Trophoblast cell (in vitro differentiated cells and primary cell): ENCODE measurements around the gene FSCB.

ENCODE experiments used
- DNase-seq, 2 donors: peaks; one replicate each; pipeline ENCODE4 v3.0.0-alpha.2; 2016
- H2AFZ ChIP-seq: 2 replicates; pipeline ENCODE4 v1.6.1; 2013; ENCODE audit warnings: low read length, moderate library complexity, mild to moderate bottlenecking; ENCODE audit not compliant: insufficient read depth, poor library complexity
- H2AK5ac ChIP-seq: 2 replicates; pipeline ENCODE4 v1.6.1; 2013; ENCODE audit warnings: mild to moderate bottlenecking, low read length
- H2BK120ac ChIP-seq: 2 replicates; pipeline ENCODE4 v1.6.1; 2013; ENCODE audit warnings: low read length, mild to moderate bottlenecking, moderate library complexity; ENCODE audit not compliant: insufficient read depth, poor library complexity
- H2BK12ac ChIP-seq: 2 replicates; pipeline ENCODE4 v1.6.1; 2013; ENCODE audit warnings: mild to moderate bottlenecking, low read length, moderate library complexity
- H2BK5ac ChIP-seq: 2 replicates; pipeline ENCODE4 v1.6.1; 2013; ENCODE audit warnings: low read length, low read depth, moderate library complexity, mild to moderate bottlenecking; ENCODE audit not compliant: poor library complexity
- H3K14ac ChIP-seq: 2 replicates; pipeline ENCODE4 v1.6.1; 2013; ENCODE audit warnings: mild to moderate bottlenecking, low read length
- H3K18ac ChIP-seq: 2 replicates; pipeline ENCODE4 v1.6.1; 2013; ENCODE audit warnings: mild to moderate bottlenecking, low read length
- H3K23ac ChIP-seq: 2 replicates; pipeline ENCODE4 v1.6.1; 2013; ENCODE audit warnings: low read length
- H3K27ac ChIP-seq: 2 replicates; pipeline ENCODE4 v1.5.1; 2013; ENCODE audit warnings: low read depth, mild to moderate bottlenecking, inconsistent platforms, low read length, moderate library complexity
- H3K27me3 ChIP-seq: 2 replicates; pipeline ENCODE4 v1.6.1; 2013; ENCODE audit warnings: inconsistent platforms, mild to moderate bottlenecking, low read length, moderate library complexity; ENCODE audit not compliant: insufficient read depth
- H3K36me3 ChIP-seq, 2 experiments: 1 replicate in 1 of 2; 2 replicates in 1 of 2; pipeline ENCODE4 v1.6.1; 2013; ENCODE audit warnings: low read length in 2 of 2, mild to moderate bottlenecking in 2 of 2, moderate library complexity in 1 of 2; ENCODE audit not compliant: insufficient read depth in 2 of 2, control insufficient read depth in 1 of 2
- H3K4ac ChIP-seq: 2 replicates; pipeline ENCODE4 v1.6.1; 2013; ENCODE audit warnings: low read depth, mild to moderate bottlenecking, low read length, moderate library complexity
- H3K4me1 ChIP-seq, 2 experiments: 1 replicate in 1 of 2; 2 replicates in 1 of 2; pipeline ENCODE4 v1.6.1; 2013; ENCODE audit warnings: low read length in 2 of 2, mild to moderate bottlenecking in 2 of 2, moderate library complexity in 1 of 2; ENCODE audit not compliant: insufficient read depth in 2 of 2, control insufficient read depth in 1 of 2
- H3K4me2 ChIP-seq: 2 replicates; pipeline ENCODE4 v1.6.1; 2013; ENCODE audit warnings: inconsistent platforms, mild to moderate bottlenecking, low read length, moderate library complexity
- H3K4me3 ChIP-seq: 2 replicates; pipeline ENCODE4 v1.5.1; 2013; ENCODE audit warnings: mild to moderate bottlenecking, low read depth, low read length, inconsistent platforms
- H3K79me1 ChIP-seq: one replicate; pipeline ENCODE4 v1.6.1; 2013; ENCODE audit warnings: low read length
- H3K79me2 ChIP-seq: 2 replicates; pipeline ENCODE4 v1.6.1; 2013; ENCODE audit warnings: low read length, mild to moderate bottlenecking; ENCODE audit not compliant: control insufficient read depth, insufficient read depth, poor library complexity
- H3K9ac ChIP-seq: 2 replicates; pipeline ENCODE4 v1.6.1; 2013; ENCODE audit warnings: mild to moderate bottlenecking, low read length
- H3K9me3 ChIP-seq: 2 replicates; pipeline ENCODE4 v1.6.1; 2013; ENCODE audit warnings: low read depth, mild to moderate bottlenecking, control low read depth, inconsistent platforms, low read length; ENCODE audit not compliant: insufficient read depth
- H4K12ac ChIP-seq: 2 replicates; pipeline ENCODE4 v1.6.1; 2013; ENCODE audit warnings: low read depth, mild to moderate bottlenecking, low read length, moderate library complexity
- H4K8ac ChIP-seq: 2 replicates; pipeline ENCODE4 v1.6.1; 2013; ENCODE audit warnings: low read depth, mild to moderate bottlenecking, low read length, moderate library complexity
- H4K91ac ChIP-seq: one replicate; pipeline ENCODE4 v1.6.1; 2013; ENCODE audit warnings: low read depth, mild to moderate bottlenecking, low read length, moderate library complexity
- WGBS: extraction: QIAGEN DNeasy Blood & Tissue Kit; methylation state at CpG from one replicate; pipeline ENCODE4 v1.1.7; 2013; ENCODE audit warnings: missing lambda C conversion rate; ENCODE audit not compliant: insufficient read length, insufficient coverage; ENCODE audit errors: extremely low coverage; 5-methylcytosine and 5-hydroxymethylcytosine counted together

Gene FSCB

GRCh38 chr14:44497148-44497547 lies 9.9 kb downstream of the FSCB start:
- Histone ChIP-seq H3K4me3 (no peak overlapping the region), H2BK12ac (no peak overlapping the region), H3K4ac (no peak overlapping the region), H3K18ac (no peak overlapping the region), H3K27me3 (no peaks in the 10 kb centered on the region), H2BK120ac (no peak overlapping the region), H3K14ac (no peak overlapping the region), H2AK5ac (no peak overlapping the region), H3K79me1 (no peaks in the 10 kb centered on the region), H3K27ac (no peak overlapping the region), H2BK5ac (no peak overlapping the region), H2AFZ (no peak overlapping the region), H3K9ac (no peak overlapping the region), H3K9me3 (no peaks in the 10 kb centered on the region), H3K23ac (no peak overlapping the region), H3K4me1 (no peaks in the 10 kb centered on the region), H4K12ac (no peak overlapping the region), H3K36me3 (no peaks in the 10 kb centered on the region), H4K8ac (no peak overlapping the region), H3K4me2 (no peak overlapping the region), H3K79me2 (no peaks in the 10 kb centered on the region), H4K91ac (no peak overlapping the region)
- DNase-seq, result no peak
- no CpG with 5 or more reads among the region's 1 CpG for WGBS

GRCh38 chr14:44494137-44494536 lies 12.9 kb downstream of the FSCB start:
- Histone ChIP-seq H3K4me3 (no peak overlapping the region), H3K27ac (no peak overlapping the region), H2BK5ac (no peak overlapping the region), H3K4ac (no peak overlapping the region), H3K27me3 (no peaks in the 10 kb centered on the region), H3K36me3 (no peaks in the 10 kb centered on the region), H3K4me2 (no peak overlapping the region), H3K4me1 (no peaks in the 10 kb centered on the region), H3K14ac (no peak overlapping the region), H3K9me3 (no peaks in the 10 kb centered on the region), H3K23ac (no peak overlapping the region), H4K8ac (no peak overlapping the region), H2AK5ac (no peak overlapping the region), H3K79me1 (no peaks in the 10 kb centered on the region), H3K9ac (no peak overlapping the region), H4K12ac (no peak overlapping the region), H2BK120ac (no peak overlapping the region), H2BK12ac (no peak overlapping the region), H4K91ac (no peak overlapping the region), H3K79me2 (no peaks in the 10 kb centered on the region), H3K18ac (no peak overlapping the region), H2AFZ (no peak overlapping the region)
- DNase-seq, result no peak

DNA sequence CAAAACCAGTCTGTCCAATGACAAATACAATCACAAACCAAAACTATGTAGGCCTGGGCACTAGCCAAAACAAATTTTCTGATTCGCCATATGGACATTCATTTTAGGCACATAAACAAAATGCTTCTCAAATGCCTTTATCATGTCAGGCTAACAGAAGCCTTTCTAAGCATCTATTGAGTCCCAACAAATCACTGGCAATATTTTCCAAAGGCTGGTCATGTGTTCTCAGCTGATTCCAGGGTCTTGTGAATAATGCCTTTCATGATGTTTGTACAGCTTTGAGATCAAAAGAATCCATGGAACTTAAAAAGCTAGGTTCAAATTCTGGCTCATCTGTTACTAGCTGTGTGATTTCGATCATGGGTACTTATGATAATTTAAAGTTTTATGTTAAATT lies 16.1 kb downstream of the FSCB start:
- no CpG with 5 or more reads among the region's 2 CpGs for WGBS
- H3K9me3 ChIP-seq, result no peaks in the 10 kb centered on the region
- H2BK120ac ChIP-seq, result no peak overlapping the region
- H4K12ac ChIP-seq, result no peak overlapping the region
- H4K91ac ChIP-seq, result no peak overlapping the region
- no peak overlapping the region for H3K4me2 ChIP-seq
- no peak overlapping the region for H2BK12ac ChIP-seq
- H3K79me2 ChIP-seq, result no peaks in the 10 kb centered on the region
- no peak overlapping the region for H3K14ac ChIP-seq
- no peak overlapping the region for H3K4me3 ChIP-seq
- H3K36me3 ChIP-seq, result no peaks in the 10 kb centered on the region
- no peak overlapping the region for H3K18ac ChIP-seq
- H2AK5ac ChIP-seq, result no peak overlapping the region
- DNase-seq, result no peak
- no peak overlapping the region for H3K4ac ChIP-seq
- no peaks in the 10 kb centered on the region for H3K27me3 ChIP-seq
- H3K27ac ChIP-seq, result no peak overlapping the region
- H3K23ac ChIP-seq, result no peak overlapping the region
- no peak overlapping the region for H3K9ac ChIP-seq
- no peaks in the 10 kb centered on the region for H3K79me1 ChIP-seq
- H3K4me1 ChIP-seq, result no peaks in the 10 kb centered on the region
- no peak overlapping the region for H2AFZ ChIP-seq
- no peak overlapping the region for H4K8ac ChIP-seq
- no peak overlapping the region for H2BK5ac ChIP-seq

GRCh38 chr14:44477953-44478352 lies 29.1 kb downstream of the FSCB start:
- H3K27me3 ChIP-seq, result no peaks in the 10 kb centered on the region
- no peak overlapping the region for H2BK12ac ChIP-seq
- no peaks in the 10 kb centered on the region for H3K4me1 ChIP-seq
- H3K4me3 ChIP-seq, result no peak overlapping the region
- H4K91ac ChIP-seq, result no peak overlapping the region
- H3K36me3 ChIP-seq, result no peaks in the 10 kb centered on the region
- H2BK5ac ChIP-seq, result no peak overlapping the region
- H4K12ac ChIP-seq, result no peak overlapping the region
- H3K79me2 ChIP-seq, result no peaks in the 10 kb centered on the region
- no peak for DNase-seq
- no peak overlapping the region for H3K4me2 ChIP-seq
- no peak overlapping the region for H2AK5ac ChIP-seq
- H3K9ac ChIP-seq, result no peak overlapping the region
- no peak overlapping the region for H3K18ac ChIP-seq
- H3K4ac ChIP-seq, result no peak overlapping the region
- no peak overlapping the region for H3K14ac ChIP-seq
- no peaks in the 10 kb centered on the region for H3K9me3 ChIP-seq
- no CpG with 5 or more reads among the region's 1 CpG for WGBS
- no peak overlapping the region for H3K23ac ChIP-seq
- no peak overlapping the region for H2AFZ ChIP-seq
- H3K79me1 ChIP-seq, result no peaks in the 10 kb centered on the region
- H3K27ac ChIP-seq, result no peak overlapping the region
- no peak overlapping the region for H4K8ac ChIP-seq
- H2BK120ac ChIP-seq, result no peak overlapping the region

GRCh38 chr14:44468771-44469170 lies 38.3 kb downstream of the FSCB start:
- H4K8ac ChIP-seq, result no peak overlapping the region
- H2AK5ac ChIP-seq, result no peak overlapping the region
- DNase-seq, result no peak
- H2AFZ ChIP-seq, result no peak overlapping the region
- H3K9ac ChIP-seq, result no peak overlapping the region
- H3K27me3 ChIP-seq, result no peaks in the 10 kb centered on the region
- no peaks in the 10 kb centered on the region for H3K9me3 ChIP-seq
- H3K79me1 ChIP-seq, result no peaks in the 10 kb centered on the region
- no peak overlapping the region for H4K12ac ChIP-seq
- H3K4me2 ChIP-seq, result no peak overlapping the region
- H3K14ac ChIP-seq, result no peak overlapping the region
- no peak overlapping the region for H3K4me3 ChIP-seq
- no peak overlapping the region for H3K23ac ChIP-seq
- H3K18ac ChIP-seq, result no peak overlapping the region
- H3K27ac ChIP-seq, result no peak overlapping the region
- no peak overlapping the region for H3K4ac ChIP-seq
- H2BK5ac ChIP-seq, result no peak overlapping the region
- no peak overlapping the region for H4K91ac ChIP-seq
- no peaks in the 10 kb centered on the region for H3K79me2 ChIP-seq
- H2BK12ac ChIP-seq, result no peak overlapping the region
- H2BK120ac ChIP-seq, result no peak overlapping the region
- no peaks in the 10 kb centered on the region for H3K4me1 ChIP-seq
- no peaks in the 10 kb centered on the region for H3K36me3 ChIP-seq
